Measurements from ENCODE around the gene AHCYL2.

DNA sequence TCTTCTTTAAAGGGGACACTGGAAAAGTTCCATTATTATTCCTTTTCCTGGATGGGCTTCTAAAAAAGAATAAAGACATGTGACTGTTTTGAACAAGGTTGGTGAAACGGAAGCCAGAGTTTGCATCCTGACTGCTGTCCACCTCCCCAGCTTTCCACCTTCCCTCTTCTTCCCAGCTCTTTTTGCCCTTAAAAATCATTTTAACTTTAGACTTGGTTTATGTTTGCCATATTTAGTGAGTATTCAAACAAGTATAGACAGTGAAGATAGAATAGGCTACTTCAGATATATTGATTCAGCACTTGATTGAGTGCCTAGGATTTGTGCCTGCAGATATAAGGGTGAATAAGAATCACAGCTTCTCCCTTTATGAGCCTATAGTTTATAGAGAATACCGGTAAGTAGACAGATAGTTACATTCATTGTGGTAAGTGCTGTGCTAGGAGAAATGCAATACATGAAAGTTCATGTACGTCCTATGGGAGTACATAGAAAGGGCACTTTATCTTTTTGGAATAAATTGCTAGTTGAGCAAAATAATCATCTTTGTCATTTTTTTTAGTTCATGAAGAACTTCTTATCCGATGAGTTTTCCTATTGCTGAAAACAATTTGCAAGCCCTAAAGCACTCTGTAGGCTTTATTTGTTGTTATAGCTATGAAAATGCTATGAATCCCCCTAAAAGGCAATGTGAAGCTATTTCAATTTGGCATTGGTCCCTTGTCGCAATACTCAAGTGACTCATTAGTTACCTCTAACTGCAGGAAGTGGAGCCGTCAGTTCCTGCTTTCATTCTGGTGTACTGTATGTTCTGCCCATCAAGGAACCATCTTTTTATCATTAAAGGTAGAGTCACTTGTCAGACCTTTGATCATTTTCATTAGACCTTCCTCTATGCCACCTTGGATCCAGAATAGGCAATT lies 152.2 kb downstream of the AHCYL2 start:
- TF ChIP-seq, protein P1, sequence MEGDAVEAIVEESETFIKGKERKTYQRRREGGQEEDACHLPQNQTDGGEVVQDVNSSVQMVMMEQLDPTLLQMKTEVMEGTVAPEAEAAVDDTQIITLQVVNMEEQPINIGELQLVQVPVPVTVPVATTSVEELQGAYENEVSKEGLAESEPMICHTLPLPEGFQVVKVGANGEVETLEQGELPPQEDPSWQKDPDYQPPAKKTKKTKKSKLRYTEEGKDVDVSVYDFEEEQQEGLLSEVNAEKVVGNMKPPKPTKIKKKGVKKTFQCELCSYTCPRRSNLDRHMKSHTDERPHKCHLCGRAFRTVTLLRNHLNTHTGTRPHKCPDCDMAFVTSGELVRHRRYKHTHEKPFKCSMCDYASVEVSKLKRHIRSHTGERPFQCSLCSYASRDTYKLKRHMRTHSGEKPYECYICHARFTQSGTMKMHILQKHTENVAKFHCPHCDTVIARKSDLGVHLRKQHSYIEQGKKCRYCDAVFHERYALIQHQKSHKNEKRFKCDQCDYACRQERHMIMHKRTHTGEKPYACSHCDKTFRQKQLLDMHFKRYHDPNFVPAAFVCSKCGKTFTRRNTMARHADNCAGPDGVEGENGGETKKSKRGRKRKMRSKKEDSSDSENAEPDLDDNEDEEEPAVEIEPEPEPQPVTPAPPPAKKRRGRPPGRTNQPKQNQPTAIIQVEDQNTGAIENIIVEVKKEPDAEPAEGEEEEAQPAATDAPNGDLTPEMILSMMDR (conservative IDR thresholded peaks at IDR 0.05 in 1 of 2, IDR thresholded peaks at IDR 0.05 in 1 of 2; ENCODE audit: extremely low read depth in 1 of 2, insufficient read depth in 1 of 2, low read depth in 1 of 2, low read length in 2 of 2) = no peak
- TF ChIP-seq EZH2 (IDR thresholded peaks at IDR 0.05; ENCODE audit: borderline replicate concordance, low read length) = no peak
